ENCODE measurements around the gene TBCEL. TPM values are rescaled to one million over a fixed set of nuclear protein-coding genes. Genes with fewer than 3 reads are reported as not detected.

The TBCEL gene
- total RNA-seq, 1 donor from 2014 or later = 31.2 TPM

GRCh38 chr11:120978701-120979100 lies 45.2 kb upstream of the TBCEL start:
- no peaks in the 10 kb centered on the region for H3K36me3 Mint-ChIP-seq (ENCODE audit: low read depth, unreplicated experiment)
- H3K4me1 Mint-ChIP-seq (ENCODE audit: unreplicated experiment) = peaks cover 30% of the 10 kb centered on the region
- no peak for DNase-seq (ENCODE audit: low spot score)
- H3K4me3 Mint-ChIP-seq (ENCODE audit: unreplicated experiment) = no peak overlapping the region
- peaks cover 3% of the 10 kb centered on the region for H3K27me3 Mint-ChIP-seq (ENCODE audit: unreplicated experiment)
- no peaks in the 10 kb centered on the region for H3K9me3 Mint-ChIP-seq (ENCODE audit: unreplicated experiment)
- TF ChIP-seq CTCF (IDR thresholded peaks at IDR 0.05; ENCODE audit: unreplicated experiment) = no peak
- no peak overlapping the region for H3K27ac Mint-ChIP-seq (ENCODE audit: unreplicated experiment)

- no peak overlapping the region for H3K27ac Mint-ChIP-seq (ENCODE audit: unreplicated experiment)
- H3K36me3 Mint-ChIP-seq (ENCODE audit: low read depth, unreplicated experiment) = no peaks in the 10 kb centered on the region
- no peaks in the 10 kb centered on the region for H3K9me3 Mint-ChIP-seq (ENCODE audit: unreplicated experiment)
- H3K4me3 Mint-ChIP-seq (ENCODE audit: unreplicated experiment) = peak overlapping the region; percentile 84
- peaks cover 6% of the 10 kb centered on the region for H3K4me1 Mint-ChIP-seq (ENCODE audit: unreplicated experiment)
- no peaks in the 10 kb centered on the region for H3K27me3 Mint-ChIP-seq (ENCODE audit: unreplicated experiment)
- DNase-seq (ENCODE audit: low spot score) = peak; percentile 67
- TF ChIP-seq CTCF (IDR thresholded peaks at IDR 0.05; ENCODE audit: unreplicated experiment) = peak; percentile 38
Measured at GRCh38 chr11:120985718-120986569, 38.0 kb upstream of the TBCEL start.

- H3K4me3 Mint-ChIP-seq (ENCODE audit: unreplicated experiment) = no peak overlapping the region
- H3K27ac Mint-ChIP-seq (ENCODE audit: unreplicated experiment) = no peak overlapping the region
Measured at GRCh38 chr11:120988603-120989002, 35.3 kb upstream of the TBCEL start.

GRCh38 chr11:120991830-120992686 lies 31.8 kb upstream of the TBCEL start:
- DNase-seq (ENCODE audit: low spot score) = no peak
- no peaks in the 10 kb centered on the region for H3K27me3 Mint-ChIP-seq (ENCODE audit: unreplicated experiment)
- no peak overlapping the region for H3K4me3 Mint-ChIP-seq (ENCODE audit: unreplicated experiment)
- H3K9me3 Mint-ChIP-seq (ENCODE audit: unreplicated experiment) = no peaks in the 10 kb centered on the region
- H3K36me3 Mint-ChIP-seq (ENCODE audit: low read depth, unreplicated experiment) = no peaks in the 10 kb centered on the region
- no peak overlapping the region for H3K27ac Mint-ChIP-seq (ENCODE audit: unreplicated experiment)
- peaks cover 3% of the 10 kb centered on the region for H3K4me1 Mint-ChIP-seq (ENCODE audit: unreplicated experiment)
- no peak for TF ChIP-seq CTCF (IDR thresholded peaks at IDR 0.05; ENCODE audit: unreplicated experiment)

More at GRCh38 chr11:120988603-120989002, 35.3 kb upstream of the TBCEL start:
- Mint-ChIP-seq H3K27me3 (ENCODE audit: unreplicated experiment) (no peaks in the 10 kb centered on the region), H3K9me3 (ENCODE audit: unreplicated experiment) (no peaks in the 10 kb centered on the region), H3K4me1 (ENCODE audit: unreplicated experiment) (peaks cover 4% of the 10 kb centered on the region), H3K36me3 (ENCODE audit: low read depth, unreplicated experiment) (no peaks in the 10 kb centered on the region)
- DNase-seq (ENCODE audit: low spot score) = no peak
- no peak for TF ChIP-seq CTCF (IDR thresholded peaks at IDR 0.05; ENCODE audit: unreplicated experiment)
